K562 (cell line): ENCODE results near the gene CPOX. TPM values are rescaled to one million over a fixed set of nuclear protein-coding genes. Genes with fewer than 3 reads are reported as not detected.

Source experiments
- BCOR ChIP-seq: fragments of 450-650 bp; IDR thresholded peaks from 2 replicates; pipeline ENCODE4 v1.6.1; 2016
- CBX8 ChIP-seq: fragments of 200-600 bp; sonication (generic); IDR thresholded peaks from 2 replicates; pipeline ENCODE4 v1.6.1; 2012; ENCODE audit warnings: borderline replicate concordance, mixed run types, low read depth, mild to moderate bottlenecking, moderate library complexity, mixed read lengths, low read length, control low read depth, inconsistent platforms; ENCODE audit not compliant: poor library complexity, severe bottlenecking; ENCODE audit errors: extremely low read depth
- GATAD2A ChIP-seq: fragments of 450-650 bp; IDR thresholded peaks from 2 replicates; pipeline ENCODE4 v1.6.1; 2017
- HDAC3 ChIP-seq: fragments of 450-650 bp; IDR thresholded peaks from 2 replicates; pipeline ENCODE4 v1.6.1; 2018; ENCODE audit warnings: borderline replicate concordance, mild to moderate bottlenecking, moderate library complexity; ENCODE audit not compliant: partially characterized antibody
- MLLT1 ChIP-seq, 2 experiments: fragments of 450-650 bp; IDR thresholded peaks; 2 replicates each; pipeline ENCODE4 v1.6.1; 2016
- MYNN ChIP-seq, 2 experiments: sonication (generic); formaldehyde crosslinking in 1 of 2; IDR thresholded peaks; 2 replicates each; pipeline versions ENCODE4 v1.5.0 to v1.6.1; 2016 to 2020; ENCODE audit warnings: antibody characterized with exemption in 1 of 2, missing genetic modification reagents in 1 of 2
- PCBP1 ChIP-seq: fragments of 200-400 bp; formaldehyde crosslinking; IDR thresholded peaks from 2 replicates; pipeline ENCODE4 v1.6.1; 2018; ENCODE audit warnings: mild to moderate bottlenecking, low read depth, low read length; ENCODE audit not compliant: poor library complexity, severe bottlenecking
- PCBP2 ChIP-seq: fragments of 200-400 bp; formaldehyde crosslinking; IDR thresholded peaks from 2 replicates; pipeline ENCODE4 v1.6.1; 2018; ENCODE audit warnings: low read length, low read depth, mild to moderate bottlenecking, moderate library complexity; ENCODE audit not compliant: poor library complexity, severe bottlenecking
- PHF20 ChIP-seq: fragments of 450-650 bp; IDR thresholded peaks from 2 replicates; pipeline ENCODE4 v1.6.1; 2018; ENCODE audit not compliant: partially characterized antibody
- PHTF2 ChIP-seq: fragments of 250-450 bp; sonication (Bioruptor Pico); IDR thresholded peaks from 2 replicates; pipeline ENCODE4 v1.5.0; 2021; ENCODE audit warnings: mild to moderate bottlenecking
- POLR2AphosphoS5 ChIP-seq: IDR thresholded peaks from 2 replicates; pipeline ENCODE4 v1.6.1; 2011; ENCODE audit warnings: mild to moderate bottlenecking, low read depth, low read length, moderate library complexity; ENCODE audit not compliant: control insufficient read depth, insufficient read depth
- RBM15 ChIP-seq: fragments of 200-400 bp; formaldehyde crosslinking; IDR thresholded peaks from 2 replicates; pipeline ENCODE4 v1.6.1; 2018; ENCODE audit warnings: mild to moderate bottlenecking, low read length, moderate library complexity; ENCODE audit not compliant: insufficient read depth
- RBM34 ChIP-seq: fragments of 200-400 bp; formaldehyde crosslinking; IDR thresholded peaks from 2 replicates; pipeline ENCODE4 v1.6.1; 2018; ENCODE audit warnings: low read length, borderline replicate concordance; ENCODE audit not compliant: insufficient read depth
- RCOR1 ChIP-seq, 2 experiments: IDR thresholded peaks; 2 replicates each; pipeline ENCODE4 v1.6.1; 2012; ENCODE audit warnings: low read depth in 2 of 2, low read length in 2 of 2, borderline replicate concordance in 1 of 2, improper control_type of control experiment in 1 of 2
- RFX1 ChIP-seq: fragments of 450-650 bp; IDR thresholded peaks from 2 replicates; pipeline ENCODE4 v1.6.1; 2016; ENCODE audit warnings: mild to moderate bottlenecking, moderate library complexity
- SMARCA4 ChIP-seq: fragments of 450-650 bp; IDR thresholded peaks from 2 replicates; pipeline ENCODE4 v1.6.1; 2016
- TEAD4 ChIP-seq, 2 experiments: sonication (generic) in 1 of 2; formaldehyde crosslinking in 1 of 2; IDR thresholded peaks; 2 replicates each; pipeline versions ENCODE4 v1.6.1 to v1.8.0; 2012 to 2022; ENCODE audit warnings: borderline replicate concordance in 1 of 2, inconsistent platforms in 1 of 2, low read length in 1 of 2, mild to moderate bottlenecking in 1 of 2, missing genetic modification reagents in 1 of 2
- ZFPM2 ChIP-seq: fragments of 250-450 bp; sonication (Bioruptor Pico); IDR thresholded peaks from 2 replicates; pipeline ENCODE4 v1.5.1; 2022; ENCODE audit warnings: mild to moderate bottlenecking
- ZNF121 ChIP-seq: sonication (generic); formaldehyde crosslinking; conservative IDR thresholded peaks from 2 replicates; pipeline ENCODE4 v1.8.0; 2022; ENCODE audit warnings: missing genetic modification reagents
- ZNF140 ChIP-seq: fragments of 250-450 bp; sonication (Bioruptor Pico); IDR thresholded peaks from 2 replicates; pipeline ENCODE4 v1.8.0; 2021; ENCODE audit warnings: moderate library complexity, mild to moderate bottlenecking, inconsistent platforms
- ZNF639 ChIP-seq, 2 experiments: fragments of 200-800 bp in 1 of 2; sonication (Bioruptor generic) in 1 of 2; sonication (generic) in 1 of 2; formaldehyde crosslinking in 1 of 2; IDR thresholded peaks in 1 of 2; conservative IDR thresholded peaks in 1 of 2; 2 replicates each; pipeline versions ENCODE4 v1.5.0 to v1.6.1; 2016 to 2020; ENCODE audit warnings: missing compliant biosample characterization in 1 of 2, missing genetic modification characterization in 1 of 2, missing genetic modification reagents in 1 of 2
- ZNF79 ChIP-seq: fragments of 250-450 bp; sonication (Bioruptor Pico); IDR thresholded peaks from 2 replicates; pipeline ENCODE4 v1.4.0; 2020; ENCODE audit warnings: low read depth, mild to moderate bottlenecking, moderate library complexity
- polyA plus RNA-seq, 8 experiments: library from polyadenylated mRNA; depleted of rRNA in 4 of 8; stranded (reverse) in 5 of 8; unstranded in 3 of 8; fragments of >200 nt; fragmentation: Nextera tagmentation in 2 of 8; fragmentation: Illumina TruSeq in 1 of 8; extraction: Ambion mirVana in 2 of 8; extraction: Trizol in 1 of 8; gene quantifications; 2 replicates each; pipeline versions ENCODE4 v1.2.1 to v1.2.3, GENCODE V29; 2011 to 2014; ENCODE audit warnings: inconsistent platforms in 1 of 8, missing spikeins in 1 of 8
- total RNA-seq, 7 experiments: library from RNA; depleted of rRNA in 6 of 7; stranded (reverse); fragments of >200 nt in 6 of 7; fragmentation: Illumina TruSeq in 2 of 7; extraction: Trizol in 2 of 7; gene quantifications; 2 replicates each; pipeline versions ENCODE4 v1.2.1 to v1.2.3, GENCODE V29; 2011 to 2021; ENCODE audit warnings: low replicate concordance in 1 of 7
- TF ChIP-seq, protein P1 (sequence below): fragments of 450-650 bp; formaldehyde crosslinking; IDR thresholded peaks from 2 replicates; pipeline ENCODE4 v1.4.0; 2020; ENCODE audit warnings: mild to moderate bottlenecking, mixed read lengths
- TF ChIP-seq, protein P2 (sequence below): fragments of 250-450 bp; sonication (Bioruptor Pico); IDR thresholded peaks from 2 replicates; pipeline ENCODE4 v1.9.0; 2021; ENCODE audit warnings: mild to moderate bottlenecking

The CPOX gene
- total and polyA plus RNA-seq, 9 of the 15 experiments (the other 6 are each of a cell fraction or from before 2014, with no cell fraction given), result 14.6 to 82.1 (median 24.8) TPM

DNA sequence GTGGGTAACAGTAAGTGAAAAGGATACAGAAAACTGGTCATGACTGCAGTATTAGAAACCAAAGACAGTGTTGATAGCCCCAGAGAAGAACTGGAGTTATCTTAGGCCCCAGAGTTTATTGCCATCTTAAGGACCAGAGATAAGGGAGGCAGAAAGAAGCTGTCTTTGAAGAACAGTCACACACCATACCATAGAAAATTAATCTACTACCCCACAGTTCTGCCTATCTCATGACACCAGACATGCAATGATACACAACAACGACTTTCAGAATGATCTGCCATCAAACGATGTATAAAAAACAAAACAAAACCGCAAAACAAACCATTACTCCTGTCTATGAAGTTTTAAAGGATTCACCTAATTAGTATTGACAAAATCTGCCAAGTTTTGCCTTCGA is 9.6 kb downstream of the CPOX start (continued):
- TF ChIP-seq PCBP2 (no peak), POLR2AphosphoS5 (peak; percentile 96), CBX8 (no peak), MLLT1 (IDR thresholded peaks at IDR 0.05) (peak; percentile 51 to 88; a peak in 3 of 4 replicates), RFX1 (no peak), PHF20 (no peak), HDAC3 (peak; percentile 93), BCOR (peak; percentile 90), PCBP1 (no peak), RCOR1 (IDR thresholded peaks at IDR 0.05; ENCODE audit: borderline replicate concordance in 1 of 2, low read depth in 2 of 2, low read length in 2 of 2) (peak; percentile 31 to 83; a peak in 3 of 4 replicates), ZNF639 (CRISPR knock-in tag; conservative IDR thresholded peaks at IDR 0.05 in 1 of 2, IDR thresholded peaks at IDR 0.05 in 1 of 2) (peak in 1 of 2 experiments; percentile 86; a peak in 2 of 4 replicates), ZNF79 (CRISPR knock-in tag) (no peak), MYNN (IDR thresholded peaks at IDR 0.05) (peak; percentile 73; the same call in 1 of the 2 replicates), MYNN (CRISPR knock-in tag; IDR thresholded peaks at IDR 0.05) (no peak), RBM15 (no peak), ZNF121 (CRISPR knock-in tag) (no peak), RBM34 (no peak), GATAD2A (no peak), TEAD4 (IDR thresholded peaks at IDR 0.05; ENCODE audit: low read length) (peak; percentile 100), TEAD4 (CRISPR knock-in tag; IDR thresholded peaks at IDR 0.05; ENCODE audit: borderline replicate concordance) (no peak), PHTF2 (CRISPR knock-in tag) (no peak), ZNF140 (CRISPR knock-in tag) (no peak), ZFPM2 (CRISPR knock-in tag) (no peak), SMARCA4 (peak; percentile 99)
- TF ChIP-seq, protein P1, sequence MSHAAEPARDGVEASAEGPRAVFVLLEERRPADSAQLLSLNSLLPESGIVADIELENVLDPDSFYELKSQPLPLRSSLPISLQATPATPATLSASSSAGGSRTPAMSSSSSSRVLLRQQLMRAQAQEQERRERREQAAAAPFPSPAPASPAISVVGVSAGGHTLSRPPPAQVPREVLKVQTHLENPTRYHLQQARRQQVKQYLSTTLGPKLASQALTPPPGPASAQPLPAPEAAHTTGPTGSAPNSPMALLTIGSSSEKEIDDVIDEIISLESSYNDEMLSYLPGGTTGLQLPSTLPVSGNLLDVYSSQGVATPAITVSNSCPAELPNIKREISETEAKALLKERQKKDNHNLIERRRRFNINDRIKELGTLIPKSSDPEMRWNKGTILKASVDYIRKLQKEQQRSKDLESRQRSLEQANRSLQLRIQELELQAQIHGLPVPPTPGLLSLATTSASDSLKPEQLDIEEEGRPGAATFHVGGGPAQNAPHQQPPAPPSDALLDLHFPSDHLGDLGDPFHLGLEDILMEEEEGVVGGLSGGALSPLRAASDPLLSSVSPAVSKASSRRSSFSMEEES, result no peak
- TF ChIP-seq, protein P2, sequence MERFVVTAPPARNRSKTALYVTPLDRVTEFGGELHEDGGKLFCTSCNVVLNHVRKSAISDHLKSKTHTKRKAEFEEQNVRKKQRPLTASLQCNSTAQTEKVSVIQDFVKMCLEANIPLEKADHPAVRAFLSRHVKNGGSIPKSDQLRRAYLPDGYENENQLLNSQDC, result 0 out of 2 replicates have a peak, but pooled peaks have one; percentile 15
